Measurements from ENCODE around the gene SLC16A4. TPM values are rescaled to one million over a fixed set of nuclear protein-coding genes. Genes with fewer than 3 reads are reported as not detected.

SLC16A4 gene
- total RNA-seq, 5 donors from 2014 or later (not counting 1 experiment from before 2014, with no cell fraction given) = 0.23 to 0.70 (median 0.35) TPM

DNA sequence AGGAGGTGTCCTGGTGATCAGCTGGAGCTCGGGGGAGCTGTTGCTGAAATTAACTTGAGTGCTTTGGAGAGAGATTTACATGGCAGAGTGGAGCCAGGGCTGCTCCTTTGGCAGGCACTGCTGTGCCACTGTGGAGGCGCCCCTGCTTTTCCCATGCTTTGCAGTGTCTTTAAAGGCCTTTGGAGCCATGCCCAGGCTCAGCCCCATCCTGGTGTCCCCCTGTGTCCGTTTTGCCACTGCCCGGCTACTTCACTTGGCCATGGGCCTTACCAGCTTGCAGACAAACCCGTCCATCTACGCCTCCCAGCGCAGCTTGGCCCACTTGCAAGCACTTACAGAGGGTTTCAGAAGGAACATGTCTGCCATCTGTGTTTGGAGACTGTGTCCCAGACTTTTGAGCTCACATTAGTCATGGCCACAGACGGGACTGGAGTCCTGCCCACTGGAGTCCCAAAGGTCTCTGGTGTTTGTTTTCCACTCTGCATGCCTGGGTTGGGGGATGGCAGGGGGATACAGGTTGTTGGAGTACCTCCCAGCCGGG is 34.9 kb upstream of the SLC16A4 start:
- no peaks in the 10 kb centered on the region for H3K36me3 Mint-ChIP-seq
- H3K4me3 ChIP-seq (ENCODE audit: control insufficient read depth in 1 of 2, extremely low read depth in 1 of 2, low read length in 1 of 2) = no peak overlapping the region
- 68% methylated on average over 8 of the region's 9 CpGs for WGBS (ENCODE audit: insufficient coverage)
- ChIA-PET CTCF (interaction anchor here in 1 of 2 donors (1.2 kb wide), 1 partner anchor 223 kb away, joined by 3 read pairs; no protein-coding TSS in a partner anchor), POLR2A (no interaction called here)
- H3K36me3 ChIP-seq (ENCODE audit: control insufficient read depth in 2 of 2, extremely low read depth in 1 of 2, insufficient read depth in 1 of 2, low read length in 1 of 2) = no peaks in the 10 kb centered on the region
- no peak overlapping the region for H3K27ac ChIP-seq (ENCODE audit: low read length)
- H3K4me3 Mint-ChIP-seq = no peak overlapping the region
- H3K27me3 Mint-ChIP-seq = peaks cover 5 to 14% of the 10 kb centered on the region in 2 donors
- DNase-seq (no peak), ATAC-seq (replicated peaks in 1 of 4) (no peak)
- no peaks in the 10 kb centered on the region for H3K9me3 Mint-ChIP-seq
- H3K4me1 ChIP-seq (ENCODE audit: control insufficient read depth in 1 of 2, extremely low read depth in 1 of 2, insufficient read depth in 2 of 2, low read length in 2 of 2) = no peaks in the 10 kb centered on the region
- no peaks in the 10 kb centered on the region for H3K9me3 ChIP-seq
- no peak overlapping the region for H3K27ac Mint-ChIP-seq
- peaks cover 0 to 14% of the 10 kb centered on the region in 2 experiments for H3K27me3 ChIP-seq (replicated peaks in 1 of 2; ENCODE audit: control insufficient read depth in 2 of 2, extremely low read depth in 1 of 2, insufficient read depth in 2 of 2, low read length in 1 of 2)
- no peaks in the 10 kb centered on the region for H3K4me1 Mint-ChIP-seq

DNA sequence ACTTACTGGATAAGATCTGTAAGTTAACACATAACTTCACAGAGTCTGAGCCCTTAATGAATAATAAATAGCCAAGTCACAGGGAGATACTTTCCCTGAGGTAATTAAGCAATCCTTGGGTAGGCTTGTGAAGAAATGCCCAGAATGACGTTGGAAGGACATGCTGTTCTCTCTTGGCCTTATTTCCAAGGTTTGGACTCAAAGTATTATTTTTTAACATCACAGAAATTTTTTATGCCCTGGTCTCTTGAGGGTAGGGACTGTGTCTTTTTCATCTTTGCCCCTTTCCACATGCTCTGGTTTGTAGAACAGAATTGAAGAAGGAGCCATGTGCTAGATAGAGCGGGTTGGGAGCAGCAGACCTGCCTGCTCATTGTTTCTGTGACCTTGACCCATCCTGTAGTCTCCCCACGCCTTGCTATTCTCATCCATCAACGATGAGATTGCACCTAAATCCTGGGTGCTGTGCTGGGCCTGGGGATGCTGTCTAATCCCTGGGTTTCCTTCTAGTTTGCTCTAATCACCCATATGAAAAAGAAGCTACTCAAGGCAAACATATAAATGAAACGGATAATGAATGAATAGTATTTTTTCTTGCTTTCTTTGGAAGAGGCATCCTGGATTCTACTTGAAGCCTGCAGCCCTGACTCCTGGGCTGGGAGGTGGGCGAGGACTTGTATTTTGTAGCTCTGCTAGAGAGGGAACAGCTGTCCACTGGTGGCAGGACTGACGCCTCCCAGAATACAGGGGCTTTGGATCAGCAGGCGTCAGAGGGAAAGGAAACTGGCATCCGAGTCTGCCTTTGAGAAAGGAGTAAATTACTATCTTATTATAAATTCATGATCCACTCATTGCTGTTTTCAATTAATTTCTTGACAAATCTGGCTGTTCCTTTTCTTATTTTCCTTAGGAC is 34.1 kb upstream of the SLC16A4 start:
- CTCF ChIA-PET = interaction anchor here in 1 of 2 donors (1.2 kb wide), 1 partner anchor 223 kb away, joined by 3 read pairs; no protein-coding TSS in a partner anchor

DNA sequence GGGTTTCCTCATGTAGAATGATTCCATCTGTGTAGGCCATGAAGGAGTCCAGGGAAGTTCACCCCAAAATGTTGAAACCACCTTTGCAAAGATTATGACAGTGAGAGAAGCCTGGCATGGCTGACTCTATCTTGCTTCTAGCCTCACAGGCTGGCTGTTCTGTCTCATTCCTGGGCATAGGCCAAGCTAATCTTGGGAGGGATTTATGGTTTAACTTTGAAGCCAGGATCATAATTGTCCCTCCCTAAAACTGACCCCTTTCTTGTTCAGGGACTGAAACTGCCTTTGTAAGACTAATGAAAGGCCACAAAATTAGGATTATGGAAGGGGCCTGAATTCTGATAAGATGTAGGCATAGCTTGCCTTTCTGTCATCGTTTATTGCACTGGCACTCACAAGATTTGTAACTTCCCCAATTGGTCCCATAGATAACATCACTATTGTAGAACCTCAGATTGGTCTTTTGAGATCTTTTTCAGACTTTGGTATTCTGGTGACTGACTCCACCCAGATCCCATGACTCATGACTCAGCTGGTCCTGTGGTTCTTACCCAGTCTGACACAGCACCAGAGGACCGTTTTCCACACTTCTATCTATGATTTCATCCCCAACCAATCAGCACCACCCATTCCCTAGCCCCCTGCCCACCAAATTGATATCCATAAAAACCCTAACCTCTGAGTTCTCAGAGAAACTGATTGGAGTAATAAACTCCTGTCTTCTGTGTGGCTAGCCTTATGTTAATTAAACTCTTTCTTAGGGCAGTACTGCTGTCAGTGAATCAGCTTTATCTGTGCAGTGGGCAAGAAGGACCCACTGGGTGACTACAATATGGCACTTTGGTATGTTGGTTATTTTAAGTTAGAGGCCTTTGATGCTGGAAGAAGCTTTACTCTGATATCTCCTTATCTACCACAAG is 30.3 kb upstream of the SLC16A4 start:
- no peak for ATAC-seq (replicated peaks in 1 of 4)
- Mint-ChIP-seq H3K9me3 (no peaks in the 10 kb centered on the region), H3K27ac (no peak overlapping the region), H3K4me3 (no peak overlapping the region), H3K4me1 (no peaks in the 10 kb centered on the region), H3K36me3 (no peaks in the 10 kb centered on the region), H3K27me3 (peaks cover 5 to 14% of the 10 kb centered on the region in 2 donors)
- WGBS (ENCODE audit: insufficient coverage) = 25% methylated on average over 2 of the region's 2 CpGs
- no peak overlapping the region for H3K27ac ChIP-seq (ENCODE audit: low read length)
- no peak overlapping the region for H3K4me3 ChIP-seq (ENCODE audit: control insufficient read depth in 1 of 2, extremely low read depth in 1 of 2, low read length in 1 of 2)
- H3K9me3 ChIP-seq = no peaks in the 10 kb centered on the region
- H3K4me1 ChIP-seq (ENCODE audit: control insufficient read depth in 1 of 2, extremely low read depth in 1 of 2, insufficient read depth in 2 of 2, low read length in 2 of 2) = no peaks in the 10 kb centered on the region
- no peaks in the 10 kb centered on the region for H3K36me3 ChIP-seq (ENCODE audit: control insufficient read depth in 2 of 2, extremely low read depth in 1 of 2, insufficient read depth in 1 of 2, low read length in 1 of 2)
- DNase-seq = peak in 2 of 35 experiments; percentile 8 to 16
- CTCF ChIA-PET = interaction anchor here (0.6 to 1.4 kb wide), 3 partner anchors 9 to 106 kb away, joined by 3 to 4 read pairs (median 4); no protein-coding TSS in a partner anchor
- POLR2A ChIA-PET = no interaction called here
- H3K27me3 ChIP-seq (replicated peaks in 1 of 2; ENCODE audit: control insufficient read depth in 2 of 2, extremely low read depth in 1 of 2, insufficient read depth in 2 of 2, low read length in 1 of 2) = peaks cover 0 to 10% of the 10 kb centered on the region in 2 experiments

More for the DNA sequence above, 34.1 kb upstream of the SLC16A4 start:
- H3K4me1 Mint-ChIP-seq = no peaks in the 10 kb centered on the region
- H3K27ac Mint-ChIP-seq = no peak overlapping the region
- Histone ChIP-seq H3K27ac (ENCODE audit: low read length) (no peak overlapping the region), H3K4me1 (ENCODE audit: control insufficient read depth in 1 of 2, extremely low read depth in 1 of 2, insufficient read depth in 2 of 2, low read length in 2 of 2) (no peaks in the 10 kb centered on the region), H3K9me3 (no peaks in the 10 kb centered on the region), H3K36me3 (ENCODE audit: control insufficient read depth in 2 of 2, extremely low read depth in 1 of 2, insufficient read depth in 1 of 2, low read length in 1 of 2) (no peaks in the 10 kb centered on the region), H3K27me3 (replicated peaks in 1 of 2; ENCODE audit: control insufficient read depth in 2 of 2, extremely low read depth in 1 of 2, insufficient read depth in 2 of 2, low read length in 1 of 2) (peaks cover 0 to 13% of the 10 kb centered on the region in 2 experiments), H3K4me3 (ENCODE audit: control insufficient read depth in 1 of 2, extremely low read depth in 1 of 2, low read length in 1 of 2) (no peak overlapping the region)
- DNase-seq = no peak
- H3K27me3 Mint-ChIP-seq = peaks cover 5 to 14% of the 10 kb centered on the region in 2 donors
- WGBS (ENCODE audit: insufficient coverage) = 72% methylated on average over 3 of the region's 9 CpGs
- ATAC-seq (replicated peaks in 1 of 4) = no peak
- no peaks in the 10 kb centered on the region for H3K36me3 Mint-ChIP-seq
- POLR2A ChIA-PET = interaction anchor here in 1 of 2 donors (0.5 kb wide), 1 partner anchor 16 kb away, joined by 5 read pairs; no protein-coding TSS in a partner anchor
- no peak overlapping the region for H3K4me3 Mint-ChIP-seq
- no peaks in the 10 kb centered on the region for H3K9me3 Mint-ChIP-seq

DNA sequence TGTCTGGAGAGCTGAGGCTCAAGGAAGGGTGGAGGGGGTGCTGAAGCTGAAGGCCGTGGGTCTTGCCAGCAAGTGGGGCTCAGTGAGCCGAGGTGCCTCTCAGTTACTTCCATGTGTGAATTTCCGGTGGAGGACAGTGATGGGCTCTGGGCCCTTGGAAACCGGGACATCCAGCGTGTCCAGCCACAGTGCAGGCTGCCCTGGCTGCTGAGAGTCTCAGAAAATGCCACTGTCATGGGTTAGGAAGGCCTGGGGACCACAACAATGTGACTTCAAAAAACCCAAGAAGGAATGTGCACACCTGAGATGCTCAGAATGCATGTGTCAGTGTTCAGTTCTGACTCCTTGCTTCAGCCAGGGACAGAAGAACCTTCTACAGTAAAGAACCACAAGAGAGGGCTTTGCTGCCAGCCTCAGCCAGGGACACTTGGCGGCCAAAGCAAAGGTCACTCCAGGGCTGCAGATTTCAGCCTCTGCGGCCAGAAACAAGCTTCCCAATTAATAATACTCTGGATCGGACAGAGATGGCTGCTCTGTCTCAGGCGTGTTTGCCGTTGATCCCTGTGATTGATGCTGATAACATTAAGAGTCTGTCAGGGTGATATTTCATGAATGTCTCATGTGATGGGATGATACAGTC is 29.3 kb upstream of the SLC16A4 start:
- Histone ChIP-seq H3K9me3 (no peaks in the 10 kb centered on the region), H3K27ac (ENCODE audit: low read length) (no peak overlapping the region), H3K36me3 (ENCODE audit: control insufficient read depth in 2 of 2, extremely low read depth in 1 of 2, insufficient read depth in 1 of 2, low read length in 1 of 2) (no peaks in the 10 kb centered on the region), H3K4me3 (ENCODE audit: control insufficient read depth in 1 of 2, extremely low read depth in 1 of 2, low read length in 1 of 2) (no peak overlapping the region), H3K27me3 (replicated peaks in 1 of 2; ENCODE audit: control insufficient read depth in 2 of 2, extremely low read depth in 1 of 2, insufficient read depth in 2 of 2, low read length in 1 of 2) (peaks cover 0 to 4% of the 10 kb centered on the region in 2 experiments), H3K4me1 (ENCODE audit: control insufficient read depth in 1 of 2, extremely low read depth in 1 of 2, insufficient read depth in 2 of 2, low read length in 2 of 2) (no peaks in the 10 kb centered on the region)
- no peak for DNase-seq
- H3K4me3 Mint-ChIP-seq = no peak overlapping the region
- no peaks in the 10 kb centered on the region for H3K4me1 Mint-ChIP-seq
- POLR2A ChIA-PET = no interaction called here
- 85% methylated on average over 6 of the region's 10 CpGs for WGBS (ENCODE audit: insufficient coverage)
- H3K27me3 Mint-ChIP-seq = peaks cover 5 to 9% of the 10 kb centered on the region in 2 donors
- no peak for ATAC-seq (replicated peaks in 1 of 4)
- H3K27ac Mint-ChIP-seq = no peak overlapping the region
- H3K9me3 Mint-ChIP-seq = no peaks in the 10 kb centered on the region
- CTCF ChIA-PET = interaction anchor here in 1 of 2 donors (1.4 kb wide), 1 partner anchor 8 kb away, joined by 3 read pairs; no protein-coding TSS in a partner anchor
- H3K36me3 Mint-ChIP-seq = no peaks in the 10 kb centered on the region

DNA sequence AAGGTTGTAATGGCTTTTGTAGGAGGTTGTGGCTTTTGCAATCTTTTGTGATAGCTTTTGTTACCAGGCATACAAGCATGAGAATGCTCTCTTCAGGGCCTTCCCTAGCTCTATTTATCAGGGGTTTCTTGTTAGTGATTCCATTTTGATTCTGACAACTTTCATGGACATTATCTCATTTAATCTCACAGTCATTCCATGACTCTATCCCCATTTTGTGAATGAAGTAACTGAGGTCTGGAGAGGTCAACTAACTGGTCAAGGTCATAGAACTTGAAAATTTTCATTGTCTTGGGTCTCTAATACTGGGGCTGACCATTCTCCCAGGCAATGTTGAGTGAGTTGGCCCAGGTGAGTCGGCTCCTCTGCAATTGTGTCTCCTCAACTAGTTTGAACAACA is 27.9 kb upstream of the SLC16A4 start:
- no peak overlapping the region for H3K27ac ChIP-seq (ENCODE audit: low read length)
- no peak for ATAC-seq (replicated peaks in 1 of 4)
- POLR2A ChIA-PET = no interaction called here

More for the DNA sequence above, 27.9 kb upstream of the SLC16A4 start:
- Mint-ChIP-seq H3K27me3 (peaks cover 2% of the 10 kb centered on the region in 2 donors), H3K36me3 (no peaks in the 10 kb centered on the region), H3K9me3 (no peaks in the 10 kb centered on the region), H3K4me1 (no peaks in the 10 kb centered on the region), H3K27ac (no peak overlapping the region), H3K4me3 (no peak overlapping the region)
- no peaks in the 10 kb centered on the region for H3K4me1 ChIP-seq (ENCODE audit: control insufficient read depth in 1 of 2, extremely low read depth in 1 of 2, insufficient read depth in 2 of 2, low read length in 2 of 2)
- no peak overlapping the region for H3K4me3 ChIP-seq (ENCODE audit: control insufficient read depth in 1 of 2, extremely low read depth in 1 of 2, low read length in 1 of 2)
- peaks cover 0 to 4% of the 10 kb centered on the region in 2 experiments for H3K27me3 ChIP-seq (replicated peaks in 1 of 2; ENCODE audit: control insufficient read depth in 2 of 2, extremely low read depth in 1 of 2, insufficient read depth in 2 of 2, low read length in 1 of 2)
- no peaks in the 10 kb centered on the region for H3K36me3 ChIP-seq (ENCODE audit: control insufficient read depth in 2 of 2, extremely low read depth in 1 of 2, insufficient read depth in 1 of 2, low read length in 1 of 2)
- H3K9me3 ChIP-seq = no peaks in the 10 kb centered on the region
- WGBS (ENCODE audit: insufficient coverage) = no CpG with 5 or more reads among the region's 1 CpG
- DNase-seq = no peak
- CTCF ChIA-PET = no interaction called here
